Non-pigmented ciliary epithelial cell (primary cell): ENCODE data around the gene CDH4.
"Not testable (repeated sequence)": the region's sequence is repeated elsewhere in the genome, so short reads cannot be mapped to it uniquely, and the experiment has no call there.

Source experiments
- DNase-seq: peaks from one replicate; pipeline ENCODE4 v3.0.0-alpha.2; 2010; ENCODE audit warnings: low read depth

CDH4 gene

DNA sequence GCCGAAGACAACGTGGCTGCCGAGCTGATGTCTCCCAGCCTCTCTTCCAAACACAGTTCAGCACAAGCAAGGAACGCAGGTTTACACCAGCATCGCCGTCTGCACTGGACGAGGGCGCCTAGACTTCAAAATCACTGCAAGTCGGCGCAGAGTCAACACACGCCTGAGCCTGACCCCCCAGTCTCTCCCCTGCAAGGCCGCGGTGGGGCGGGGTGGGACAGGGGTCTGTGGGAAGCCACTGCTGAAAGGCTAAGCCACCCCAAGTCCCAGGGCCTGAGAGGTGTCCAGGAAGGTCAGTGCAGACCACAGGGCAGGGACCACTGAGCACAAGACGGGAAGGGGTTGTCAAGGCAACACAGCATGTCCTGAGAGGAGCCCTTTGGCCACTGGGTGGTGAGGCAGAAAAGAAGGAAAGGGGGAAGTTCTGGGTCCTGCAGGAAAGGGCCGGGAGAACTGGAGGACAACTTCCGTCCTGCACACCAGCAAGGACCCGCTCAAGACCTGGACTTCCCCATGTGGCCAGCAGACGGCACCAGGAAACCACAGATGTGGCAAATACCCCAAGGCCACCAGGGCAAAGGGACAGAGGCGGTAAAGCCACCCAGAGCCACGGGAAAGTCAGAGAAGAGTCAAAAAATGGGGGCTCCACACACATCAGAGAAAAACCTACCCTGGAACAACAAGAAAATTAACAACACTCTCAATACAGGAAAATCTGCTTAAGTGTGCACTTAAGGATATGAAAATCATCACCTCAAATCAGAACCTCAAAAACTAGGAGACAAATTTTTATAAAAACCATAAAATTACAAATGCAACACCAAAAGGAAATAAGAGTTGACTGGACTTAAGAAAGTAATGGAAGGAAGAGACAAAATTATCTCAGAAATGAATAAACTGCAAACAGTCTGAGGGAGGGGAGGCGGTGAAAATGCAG lies 728.9 kb downstream of the CDH4 start:
- DNase-seq: no peak

DNA sequence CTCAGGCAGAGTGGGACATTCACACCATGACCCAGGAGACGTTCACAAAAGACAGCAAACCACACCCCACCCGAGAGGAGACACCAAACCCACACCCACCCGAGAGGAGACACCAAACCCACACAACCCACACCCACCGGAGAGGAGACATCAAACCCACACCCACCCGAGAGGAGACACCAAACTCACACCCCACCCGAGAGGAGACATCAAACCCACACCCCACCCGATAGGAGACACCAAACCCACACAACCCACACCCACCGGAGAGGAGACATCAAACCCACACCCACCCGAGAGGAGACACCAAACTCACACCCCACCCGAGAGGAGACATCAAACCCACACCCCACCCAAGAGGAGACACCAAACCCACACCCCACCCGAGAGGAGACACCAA lies 729.6 kb downstream of the CDH4 start:
- DNase-seq: not testable (repeated sequence)

DNA sequence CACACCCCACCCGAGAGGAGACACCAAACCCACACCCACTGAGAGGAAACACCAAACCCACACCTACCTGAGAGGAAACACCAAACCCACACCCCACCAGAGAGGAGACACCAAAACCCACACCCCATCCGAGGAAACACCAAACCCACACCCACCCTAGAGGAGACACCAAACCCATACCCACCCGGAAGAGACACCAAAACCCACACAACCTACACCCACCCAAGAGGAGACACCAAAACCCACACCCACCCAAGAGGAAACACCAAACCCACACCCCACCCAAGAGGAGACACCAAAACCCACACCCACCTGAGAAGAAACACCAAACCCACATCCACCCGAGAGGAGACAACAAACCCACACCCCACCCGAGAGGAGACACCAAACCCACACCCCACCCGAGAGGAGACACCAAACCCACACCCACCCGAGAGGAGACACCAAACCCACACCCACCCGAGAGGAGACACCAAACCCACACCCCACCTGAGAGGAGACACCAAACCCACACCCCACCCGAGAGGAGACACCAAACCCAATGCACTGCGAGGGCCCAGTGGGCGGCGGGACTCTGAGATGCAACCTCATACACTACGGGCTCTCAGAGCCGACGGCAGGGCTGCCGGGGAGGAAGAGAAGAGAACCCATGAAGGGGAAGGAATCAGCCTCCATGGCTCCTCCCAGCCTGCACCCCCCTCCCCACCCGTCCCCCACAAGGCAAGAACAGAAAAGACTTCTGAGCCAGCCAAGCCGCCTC lies 730.3 kb downstream of the CDH4 start:
- DNase-seq: no peak

DNA sequence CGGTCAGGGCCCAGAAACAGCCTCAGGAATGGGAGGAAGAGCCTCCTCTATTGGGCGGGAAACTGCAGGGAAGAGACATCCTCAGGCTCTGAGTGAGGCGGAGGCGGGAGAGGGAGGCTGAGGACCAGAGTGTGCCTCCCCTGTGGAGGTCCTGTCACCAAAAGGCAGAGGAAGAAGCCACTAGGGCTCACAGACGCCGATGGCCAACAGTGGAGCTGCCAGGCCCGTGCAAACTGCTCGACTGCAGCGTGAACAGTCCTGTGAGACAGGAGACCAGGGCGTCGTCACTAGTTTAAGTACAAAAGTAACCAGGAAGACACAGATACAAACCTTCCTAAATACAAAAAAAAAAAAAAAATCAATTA lies 730.9 kb downstream of the CDH4 start:
- DNase-seq: no peak

DNA sequence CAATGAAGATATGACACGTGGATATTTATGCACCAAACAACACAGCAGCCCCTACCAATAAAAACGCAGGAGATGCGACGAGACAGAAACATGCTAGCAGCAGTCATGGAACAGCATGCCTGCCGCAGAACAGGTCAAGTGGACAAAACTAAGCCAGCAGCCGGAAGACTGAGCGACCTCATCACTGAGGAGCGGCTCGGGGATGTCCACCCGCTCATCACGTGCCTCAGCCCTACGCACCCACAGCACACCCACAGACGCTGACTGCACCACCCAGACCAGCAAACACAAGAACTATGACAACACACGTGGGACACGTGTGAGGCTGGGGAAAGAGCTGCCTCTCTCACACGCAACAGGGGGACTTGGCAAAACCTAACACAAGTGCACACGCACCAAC lies 731.9 kb downstream of the CDH4 start:
- no peak for DNase-seq

DNA sequence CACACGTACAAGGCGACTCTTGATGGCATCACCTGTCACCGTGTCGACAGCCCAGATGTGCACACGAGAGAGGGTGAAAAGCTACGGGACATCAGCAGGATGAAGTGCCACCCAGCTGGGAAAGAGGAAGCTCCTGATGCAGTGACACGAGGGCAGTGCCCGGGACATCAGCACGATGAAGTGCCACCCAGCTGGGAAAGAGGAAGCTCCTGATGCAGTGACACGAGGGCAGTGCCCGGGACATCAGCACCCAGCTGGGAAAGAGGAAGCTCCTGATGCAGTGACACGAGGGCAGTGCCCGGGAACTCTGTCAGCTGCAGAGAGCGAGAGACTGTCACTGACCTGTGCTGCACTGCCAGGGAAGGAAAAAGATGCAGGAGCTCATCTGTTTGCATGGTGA lies 732.4 kb downstream of the CDH4 start:
- DNase-seq: not testable (repeated sequence)

DNA sequence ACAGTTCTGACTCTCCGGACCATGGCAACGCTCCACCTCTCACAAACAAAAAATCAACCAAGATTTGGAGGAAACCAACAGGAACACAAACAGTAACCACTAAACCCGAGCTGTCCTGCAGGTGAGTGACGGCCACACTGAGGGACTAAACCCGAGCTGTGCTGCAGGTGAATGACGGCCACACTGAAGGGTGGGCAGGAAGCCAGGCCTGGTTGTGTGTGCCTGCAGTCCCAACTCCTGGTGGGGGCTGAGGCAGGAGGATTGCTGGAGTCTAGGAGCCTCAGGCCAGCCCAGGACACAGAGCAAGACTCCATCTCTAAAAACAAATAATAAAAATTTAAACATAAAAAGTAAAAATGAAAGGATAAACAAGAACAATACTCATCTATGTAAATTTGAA lies 733.0 kb downstream of the CDH4 start:
- no peak for DNase-seq

DNA sequence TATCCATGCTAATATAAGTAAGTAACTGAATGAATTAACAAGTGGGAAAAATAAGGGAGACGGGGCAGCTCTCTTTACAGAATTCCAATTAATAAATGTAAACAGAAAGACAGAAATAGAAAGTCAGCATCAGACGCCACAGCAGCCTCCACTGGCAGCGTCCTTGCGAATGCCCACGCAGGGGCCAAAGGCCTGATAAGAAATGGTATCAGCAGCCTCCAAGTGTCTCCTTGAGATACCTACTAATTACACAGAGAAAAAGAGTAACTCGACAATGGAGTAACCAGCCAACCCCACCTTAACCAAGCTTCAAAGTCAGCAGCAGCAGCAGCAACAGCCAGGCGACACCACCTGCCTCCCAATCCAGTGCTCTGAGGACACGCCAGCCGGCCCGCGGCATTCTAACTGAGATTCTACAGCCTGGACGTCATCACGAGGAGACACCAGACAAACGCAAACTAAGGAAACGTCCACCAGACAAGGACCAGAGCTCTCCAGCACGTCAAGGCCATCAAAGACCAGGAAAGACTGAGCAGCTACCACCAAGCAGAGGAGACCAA lies 734.8 kb downstream of the CDH4 start:
- no peak for DNase-seq

DNA sequence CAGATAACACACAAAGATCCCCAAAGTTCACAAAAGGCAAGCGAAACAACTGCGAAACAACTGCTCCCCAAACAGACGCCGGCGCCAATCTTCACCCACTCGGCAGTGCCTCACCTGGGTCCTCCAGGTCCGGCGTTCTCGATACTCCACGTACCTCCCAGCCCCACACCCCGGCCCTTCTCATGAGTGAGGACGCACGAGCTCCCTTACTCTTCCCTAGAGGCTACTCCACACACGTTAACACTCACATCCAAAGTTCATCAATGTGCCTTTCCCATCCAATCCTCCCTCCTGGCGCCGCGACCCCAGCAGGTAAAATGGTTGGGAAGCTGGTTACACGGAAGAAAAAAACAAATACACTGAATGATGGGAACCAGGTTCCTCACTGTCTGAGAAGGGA lies 736.6 kb downstream of the CDH4 start:
- DNase-seq: no peak

DNA sequence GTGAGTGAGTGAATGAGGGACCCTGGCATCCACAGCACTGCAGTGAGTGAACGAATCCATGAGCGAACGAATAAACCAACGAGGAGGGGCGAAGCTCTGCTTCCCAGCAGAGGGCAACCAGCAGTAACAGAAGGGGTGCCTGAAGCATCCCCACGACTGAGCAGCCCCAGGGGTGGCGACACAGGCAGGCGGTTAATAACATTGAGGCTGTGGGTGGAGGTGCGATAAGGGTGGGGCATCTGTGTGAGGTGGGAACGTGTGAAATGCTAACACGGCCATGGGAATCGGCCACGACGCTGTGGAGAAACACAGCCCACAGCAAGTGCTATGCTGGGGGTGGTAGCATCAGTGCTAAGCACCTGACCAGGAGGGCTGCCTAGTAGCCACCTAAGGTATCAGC lies 737.7 kb downstream of the CDH4 start:
- no peak for DNase-seq
